GM21576 (cell line): Measurements from ENCODE around the gene TRAPPC10.

ENCODE experiments used
- ATAC-seq: cut with Tn5 transposase; IDR thresholded peaks from one replicate; pipeline ENCODE4 v1.9.1; 2021; ENCODE audit warnings: mild to moderate bottlenecking, moderate library complexity; ENCODE audit not compliant: unreplicated experiment

The TRAPPC10 gene

GRCh38 chr21:44024887-44025353 lies 12.8 kb downstream of the TRAPPC10 start:
- no peak for ATAC-seq

- no peak for ATAC-seq
These were observed 15.6 kb downstream of the TRAPPC10 start for GRCh38 chr21:44027607-44028286.

GRCh38 chr21:44028287-44028659 lies 16.2 kb downstream of the TRAPPC10 start:
- ATAC-seq = no peak

GRCh38 chr21:44029460-44030087 lies 17.5 kb downstream of the TRAPPC10 start:
- ATAC-seq = no peak

- no peak for ATAC-seq
These were observed 23.1 kb downstream of the TRAPPC10 start for GRCh38 chr21:44035244-44035643.

- ATAC-seq = no peak
These were observed 26.0 kb downstream of the TRAPPC10 start for GRCh38 chr21:44038063-44038462.

- no peak for ATAC-seq
These were observed 27.7 kb downstream of the TRAPPC10 start for GRCh38 chr21:44039828-44040227.

GRCh38 chr21:44043613-44044012 lies 31.5 kb downstream of the TRAPPC10 start:
- ATAC-seq = no peak

- ATAC-seq = no peak
These were observed 34.6 kb downstream of the TRAPPC10 start for GRCh38 chr21:44046734-44047133.

GRCh38 chr21:44047996-44048560 lies 36.0 kb downstream of the TRAPPC10 start:
- no peak for ATAC-seq

- ATAC-seq = no peak
These were observed 37.1 kb downstream of the TRAPPC10 start for GRCh38 chr21:44049182-44049581.

GRCh38 chr21:44049606-44050005 lies 37.5 kb downstream of the TRAPPC10 start:
- ATAC-seq = no peak

- no peak for ATAC-seq
These were observed 38.2 kb downstream of the TRAPPC10 start for GRCh38 chr21:44050276-44050675.

- ATAC-seq = no peak
These were observed 39.4 kb downstream of the TRAPPC10 start for GRCh38 chr21:44051462-44051941.

- ATAC-seq = no peak
These were observed 40.1 kb downstream of the TRAPPC10 start for GRCh38 chr21:44052071-44052829.

GRCh38 chr21:44052830-44053226 lies 40.7 kb downstream of the TRAPPC10 start:
- no peak for ATAC-seq

GRCh38 chr21:44053567-44053966 lies 41.5 kb downstream of the TRAPPC10 start:
- ATAC-seq = no peak

GRCh38 chr21:44054710-44055109 lies 42.6 kb downstream of the TRAPPC10 start:
- no peak for ATAC-seq

GRCh38 chr21:44057055-44057454 lies 44.9 kb downstream of the TRAPPC10 start:
- ATAC-seq = no peak

GRCh38 chr21:44057960-44058651 lies 46.0 kb downstream of the TRAPPC10 start:
- no peak for ATAC-seq

- ATAC-seq = no peak
These were observed 46.5 kb downstream of the TRAPPC10 start for GRCh38 chr21:44058652-44058964.
